Upper lobe of right lung (tissue), 1 donor: ENCODE data around the gene KLRC2. TPM values are rescaled to one million over a fixed set of nuclear protein-coding genes. Genes with fewer than 3 reads are reported as not detected.
"Not testable (repeated sequence)": the region's sequence is repeated elsewhere in the genome, so short reads cannot be mapped to it uniquely, and the experiment has no call there.

Source experiments
- ATAC-seq: fragments of 200-7000 bp; cut with Tn5 transposase; one replicate; pipeline ENCODE4 v1.9.1; 2020; ENCODE audit warnings: mild to moderate bottlenecking, moderate library complexity
- DNase-seq: peaks from one replicate; pipeline ENCODE4 v3.0.0-alpha.2; 2020
- H3K27ac ChIP-seq: fragments of 200-600 bp; one replicate; pipeline ENCODE4 v1.8.0; 2022
- H3K27me3 ChIP-seq: fragments of 200-600 bp; one replicate; pipeline ENCODE4 v1.8.0; 2022; ENCODE audit warnings: mild to moderate bottlenecking
- H3K36me3 ChIP-seq: fragments of 200-600 bp; one replicate; pipeline ENCODE4 v1.8.0; 2022
- H3K4me1 ChIP-seq: fragments of 200-600 bp; one replicate; pipeline ENCODE4 v1.8.0; 2022
- H3K4me3 ChIP-seq: fragments of 200-600 bp; one replicate; pipeline ENCODE4 v1.8.0; 2022; ENCODE audit warnings: mild to moderate bottlenecking
- H3K9me3 ChIP-seq: fragments of 200-600 bp; one replicate; pipeline ENCODE4 v1.8.0; 2022
- CTCF ChIP-seq: fragments of 200-600 bp; IDR thresholded peaks from one replicate; pipeline ENCODE4 v1.8.0; 2022; ENCODE audit warnings: antibody characterized with exemption
- intact Hi-C: fragments of 100-400 bp; cut with DNase I; formaldehyde crosslinking; loops from one replicate; pipeline ENCODE4 v1.11.0; 2022
- total RNA-seq: library from RNA; stranded (reverse); fragmentation: NEBNext Ultra II Directional; extraction: Animal tissue kit (Norgen Biotek cat#: 25700); gene quantifications from one replicate; pipeline ENCODE4 v1.2.1, GENCODE V29; 2021
- donor health status: DM: no; HTN: yes; CAD: no; lungs with severe emphysema.

KLRC2 gene
- total RNA-seq, 1 donor from 2014 or later = 2.8 TPM

- H3K36me3 ChIP-seq, H3K9me3 ChIP-seq, intact Hi-C loops, H3K4me3 ChIP-seq, H3K27ac ChIP-seq, ATAC-seq, H3K4me1 ChIP-seq, H3K27me3 ChIP-seq, DNase-seq: not testable (repeated sequence)
These were observed 11.4 kb downstream of the KLRC2 start for GRCh38 chr12:10424260-10424899.

GRCh38 chr12:10422159-10422558, 13.7 kb downstream of the KLRC2 start:
- H3K27me3 ChIP-seq, H3K9me3 ChIP-seq, ATAC-seq, DNase-seq, intact Hi-C loops, H3K36me3 ChIP-seq, H3K4me3 ChIP-seq, H3K27ac ChIP-seq, H3K4me1 ChIP-seq: not testable (repeated sequence)

GRCh38 chr12:10420334-10420733, 15.5 kb downstream of the KLRC2 start, which contains the start of gene KLRC3:
KLRC3 (minus strand) TSS chr12:10420595; CDS start chr12:10420550, 45 bp downstream.
- DNase-seq, H3K27ac ChIP-seq, ATAC-seq, H3K4me1 ChIP-seq, H3K4me3 ChIP-seq, intact Hi-C loops, H3K9me3 ChIP-seq, H3K36me3 ChIP-seq, H3K27me3 ChIP-seq: not testable (repeated sequence)

GRCh38 chr12:10409392-10409791, 26.4 kb downstream of the KLRC2 start, which contains the start of gene KLRC4:
KLRC4 (minus strand) TSS chr12:10409757; CDS start chr12:10409575, 182 bp downstream.
- no peak for ATAC-seq
- Histone ChIP-seq H3K4me3 (no peak within 1 kb of the TSS), H3K27me3 (no peaks in the 10 kb centered on the region), H3K27ac (no peak within 1 kb of the TSS), H3K36me3 (no peaks in the 10 kb centered on the region), H3K9me3 (no peaks in the 10 kb centered on the region), H3K4me1 (no peaks in the 10 kb centered on the region)
- TF ChIP-seq CTCF = no peak
- DNase-seq = no peak
- intact Hi-C loops = no loop called here

- DNase-seq = no peak
- Histone ChIP-seq H3K9me3 (no peaks in the 10 kb centered on the region), H3K36me3 (no peaks in the 10 kb centered on the region), H3K27ac (no peak overlapping the region), H3K4me3 (no peak overlapping the region), H3K4me1 (no peaks in the 10 kb centered on the region), H3K27me3 (no peaks in the 10 kb centered on the region)
- no peak for TF ChIP-seq CTCF
- intact Hi-C loops = no loop called here
- no peak for ATAC-seq
These were observed 27.0 kb downstream of the KLRC2 start for GRCh38 chr12:10408842-10409241.

- peak; percentile 41 for ATAC-seq
- no peak for TF ChIP-seq CTCF
- no peak for DNase-seq
These were observed 29.1 kb downstream of the KLRC2 start for GRCh38 chr12:10406725-10407124.

GRCh38 chr12:10405294-10405693, 30.5 kb downstream of the KLRC2 start:
- ATAC-seq (no peak), DNase-seq (no peak)
- TF ChIP-seq CTCF = no peak
- no peak overlapping the region for H3K4me3 ChIP-seq
- no peaks in the 10 kb centered on the region for H3K36me3 ChIP-seq
- no peaks in the 10 kb centered on the region for H3K27me3 ChIP-seq
- H3K27ac ChIP-seq = no peak overlapping the region
- H3K4me1 ChIP-seq = no peaks in the 10 kb centered on the region
- H3K9me3 ChIP-seq = no peaks in the 10 kb centered on the region
- intact Hi-C loops = no loop called here

More at GRCh38 chr12:10406725-10407124, 29.1 kb downstream of the KLRC2 start:
- Histone ChIP-seq H3K9me3 (no peaks in the 10 kb centered on the region), H3K4me3 (no peak overlapping the region), H3K36me3 (no peaks in the 10 kb centered on the region), H3K27ac (no peak overlapping the region), H3K27me3 (no peaks in the 10 kb centered on the region), H3K4me1 (no peaks in the 10 kb centered on the region)
- intact Hi-C loops = no loop called here
